H1 (cell line): Measurements from ENCODE around the gene FKBP10. TPM values are rescaled to one million over a fixed set of nuclear protein-coding genes. Genes with fewer than 3 reads are reported as not detected.

ENCODE experiments used
- polyA plus RNA-seq, 7 experiments: library from polyadenylated mRNA; depleted of rRNA in 3 of 7; stranded (reverse) in 5 of 7; unstranded in 2 of 7; fragments of >200 nt in 5 of 7; fragments of 200-250 nt in 2 of 7; gene quantifications; 1 replicate in 5 of 7; 2 replicates in 1 of 7; 4 replicates in 1 of 7; pipeline versions ENCODE4 v1.2.1 to v1.2.3, GENCODE V29; 2011 to 2013; ENCODE audit warnings: missing spikeins in 2 of 7, mixed read lengths in 2 of 7
- small RNA-seq: library from polyadenylated mRNA; stranded (forward); fragments of <200 nt; extraction: miRNeasy Mini kit (QIAGEN cat#:217004); gene quantifications from one replicate; pipeline ENCODE3, GENCODE V24; 2013; ENCODE audit not compliant: insufficient read depth
- total RNA-seq: library from RNA; stranded (reverse); fragmentation: NEBNext Ultra II Directional; extraction: Animal tissue kit (Norgen Biotek cat#: 25700); gene quantifications from 2 replicates; pipeline ENCODE4 v1.2.1, GENCODE V29; 2021

The FKBP10 gene
- total and polyA plus RNA-seq, 2 of the 8 experiments (the other 6 are each of a cell fraction or from before 2014, with no cell fraction given), result 173 to 283 TPM

Small RNA genes lying within 50 kb of the gene (small RNA-seq; reads per million reads assigned to genes)
- not detected for gene AC125257.2

Other genes with a start within 250 kb of the FKBP10 start
- not detected in 2 replicates for gene KRT9, start 240.9 kb upstream of the FKBP10 start, total RNA-seq
- not detected in 2 replicates for gene KRT9, start 240.9 kb upstream of the FKBP10 start, polyA plus RNA-seq (2011; rRNA removed)
- gene KRT14, start 226.1 kb upstream of the FKBP10 start, total RNA-seq, result not detected in 2 replicates
- 0.13 and 0.35 TPM in 2 replicates for gene KRT14, start 226.1 kb upstream of the FKBP10 start, polyA plus RNA-seq (2011; rRNA removed)
- not detected in 2 replicates for gene KRT16, start 200.2 kb upstream of the FKBP10 start, total RNA-seq
- not detected in 2 replicates for gene KRT16, start 200.2 kb upstream of the FKBP10 start, polyA plus RNA-seq (2011; rRNA removed)
- 0.36 and 0.50 TPM in 2 replicates for gene KRT17, start 188.4 kb upstream of the FKBP10 start, total RNA-seq
- gene KRT17, start 188.4 kb upstream of the FKBP10 start, polyA plus RNA-seq (2011; rRNA removed), result 0.95 and 0.96 TPM in 2 replicates
- 528 and 539 TPM in 2 replicates for gene EIF1, start 124.1 kb upstream of the FKBP10 start, total RNA-seq
- 89.3 and 175 TPM in 2 replicates for gene EIF1, start 124.1 kb upstream of the FKBP10 start, polyA plus RNA-seq (2011; rRNA removed)
- gene GAST, start 100.7 kb upstream of the FKBP10 start, total RNA-seq, result not detected in 2 replicates
- gene GAST, start 100.7 kb upstream of the FKBP10 start, polyA plus RNA-seq (2011; rRNA removed), result not detected in 2 replicates
- 3.6 and 3.8 TPM in 2 replicates for gene HAP1, start 78.4 kb upstream of the FKBP10 start, total RNA-seq
- gene HAP1, start 78.4 kb upstream of the FKBP10 start, polyA plus RNA-seq (2011; rRNA removed), result 2.3 and 3.4 TPM in 2 replicates
- 98.6 and 102 TPM in 2 replicates for gene JUP, start 26.3 kb upstream of the FKBP10 start, total RNA-seq
- gene JUP, start 26.3 kb upstream of the FKBP10 start, polyA plus RNA-seq (2011; rRNA removed), result 62.8 and 125 TPM in 2 replicates
- 22.6 and 23.4 TPM in 2 replicates for gene P3H4, start 1.1 kb upstream of the FKBP10 start, total RNA-seq
- 26.7 and 36.6 TPM in 2 replicates for gene P3H4, start 1.1 kb upstream of the FKBP10 start, polyA plus RNA-seq (2011; rRNA removed)
- 68.7 and 71.4 TPM in 2 replicates for gene NT5C3B, start 23.2 kb downstream of the FKBP10 start, total RNA-seq
- 86.9 and 94.5 TPM in 2 replicates for gene NT5C3B, start 23.2 kb downstream of the FKBP10 start, polyA plus RNA-seq (2011; rRNA removed)
- gene KLHL10, start 24.8 kb downstream of the FKBP10 start, total RNA-seq, result 0.19 TPM in 1 of 2 replicates, not detected in the other
- 0.14 and 0.26 TPM in 2 replicates for gene KLHL10, start 24.8 kb downstream of the FKBP10 start, polyA plus RNA-seq (2011; rRNA removed)
- 12.8 and 13.7 TPM in 2 replicates for gene KLHL11, start 52.4 kb downstream of the FKBP10 start, total RNA-seq
- gene KLHL11, start 52.4 kb downstream of the FKBP10 start, polyA plus RNA-seq (2011; rRNA removed), result 3.4 and 4.2 TPM in 2 replicates
- 388 and 393 TPM in 2 replicates for gene ACLY, start 105.9 kb downstream of the FKBP10 start, total RNA-seq
- gene ACLY, start 105.9 kb downstream of the FKBP10 start, polyA plus RNA-seq (2011; rRNA removed), result 167 and 238 TPM in 2 replicates
- 1.3 TPM in 2 replicates for gene ODAD4, start 117.6 kb downstream of the FKBP10 start, total RNA-seq
- 0.41 and 0.48 TPM in 2 replicates for gene ODAD4, start 117.6 kb downstream of the FKBP10 start, polyA plus RNA-seq (2011; rRNA removed)
- 60.6 and 64.2 TPM in 2 replicates for gene CNP, start 153.8 kb downstream of the FKBP10 start, total RNA-seq
- 21.9 and 43.3 TPM in 2 replicates for gene CNP, start 153.8 kb downstream of the FKBP10 start, polyA plus RNA-seq (2011; rRNA removed)
- gene DNAJC7, start 204.4 kb downstream of the FKBP10 start, total RNA-seq, result 129 and 148 TPM in 2 replicates
- 21.6 and 31.0 TPM in 2 replicates for gene DNAJC7, start 204.4 kb downstream of the FKBP10 start, polyA plus RNA-seq (2011; rRNA removed)
- gene NKIRAS2, start 207.1 kb downstream of the FKBP10 start, total RNA-seq, result 31.1 and 34.5 TPM in 2 replicates
- 51.1 and 59.7 TPM in 2 replicates for gene NKIRAS2, start 207.1 kb downstream of the FKBP10 start, polyA plus RNA-seq (2011; rRNA removed)
- 1.4 TPM in 2 replicates for gene C17orf113, start 237.6 kb downstream of the FKBP10 start, total RNA-seq
- gene C17orf113, start 237.6 kb downstream of the FKBP10 start, polyA plus RNA-seq (2011; rRNA removed), result 1.0 and 1.5 TPM in 2 replicates